Transverse colon (tissue), 3 donors: ENCODE data around the gene CMTM6.

ENCODE experiments used
- POLR2A ChIP-seq: fragments of 450-650 bp; IDR thresholded peaks from one replicate; pipeline ENCODE4 v1.6.1; 2016; ENCODE audit warnings: antibody characterized with exemption, mild to moderate bottlenecking, moderate library complexity
- TF ChIP-seq, protein P1 (sequence below), 5 experiments: fragments of 200-600 bp in 3 of 5; fragments of 450-650 bp in 2 of 5; sonication (generic) in 3 of 5; IDR thresholded peaks; 1 replicate in 2 of 5; 2 replicates in 3 of 5; pipeline ENCODE4 v1.5.1; 2016 to 2017; ENCODE audit warnings: antibody characterized with exemption in 5 of 5, inconsistent platforms in 3 of 5, mild to moderate bottlenecking in 2 of 5, moderate library complexity in 1 of 5

DNA sequence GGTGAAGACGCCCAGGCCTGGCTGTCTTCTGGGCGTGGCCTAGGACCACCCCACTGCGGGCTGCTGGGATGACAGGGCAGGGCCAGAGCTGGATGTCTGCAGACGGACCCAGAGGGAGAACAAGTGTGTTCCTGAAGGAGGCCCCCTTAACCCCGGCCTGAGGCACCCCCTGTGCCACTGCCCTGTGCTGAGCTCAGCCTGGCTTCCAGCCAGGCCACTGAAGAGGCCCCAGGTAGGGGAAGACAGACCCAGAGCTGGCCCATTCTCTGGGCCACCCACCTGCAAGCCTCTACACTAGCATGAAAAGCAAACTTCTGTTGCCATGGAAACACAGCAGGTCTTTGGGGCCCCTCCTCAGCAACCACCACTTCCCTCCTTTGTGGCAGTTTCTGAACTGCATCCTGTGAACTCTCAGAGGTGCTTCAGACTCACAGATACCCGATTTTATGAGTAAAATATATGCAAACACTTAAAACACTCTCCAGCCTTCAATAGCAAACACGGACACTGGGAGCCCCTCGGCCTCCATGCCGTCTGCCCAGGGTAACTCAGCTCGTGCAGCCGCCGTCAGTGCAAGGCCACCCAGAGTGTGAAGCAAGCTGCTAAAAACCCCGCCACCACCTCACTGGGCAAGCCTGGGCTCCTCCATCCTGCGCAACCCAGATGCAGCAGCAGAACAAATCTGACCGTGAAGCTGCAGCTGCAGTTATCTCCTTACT lies 42.5 kb downstream of the CMTM6 start:
- TF ChIP-seq, protein P1, sequence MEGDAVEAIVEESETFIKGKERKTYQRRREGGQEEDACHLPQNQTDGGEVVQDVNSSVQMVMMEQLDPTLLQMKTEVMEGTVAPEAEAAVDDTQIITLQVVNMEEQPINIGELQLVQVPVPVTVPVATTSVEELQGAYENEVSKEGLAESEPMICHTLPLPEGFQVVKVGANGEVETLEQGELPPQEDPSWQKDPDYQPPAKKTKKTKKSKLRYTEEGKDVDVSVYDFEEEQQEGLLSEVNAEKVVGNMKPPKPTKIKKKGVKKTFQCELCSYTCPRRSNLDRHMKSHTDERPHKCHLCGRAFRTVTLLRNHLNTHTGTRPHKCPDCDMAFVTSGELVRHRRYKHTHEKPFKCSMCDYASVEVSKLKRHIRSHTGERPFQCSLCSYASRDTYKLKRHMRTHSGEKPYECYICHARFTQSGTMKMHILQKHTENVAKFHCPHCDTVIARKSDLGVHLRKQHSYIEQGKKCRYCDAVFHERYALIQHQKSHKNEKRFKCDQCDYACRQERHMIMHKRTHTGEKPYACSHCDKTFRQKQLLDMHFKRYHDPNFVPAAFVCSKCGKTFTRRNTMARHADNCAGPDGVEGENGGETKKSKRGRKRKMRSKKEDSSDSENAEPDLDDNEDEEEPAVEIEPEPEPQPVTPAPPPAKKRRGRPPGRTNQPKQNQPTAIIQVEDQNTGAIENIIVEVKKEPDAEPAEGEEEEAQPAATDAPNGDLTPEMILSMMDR (IDR thresholded peaks at IDR 0.05) = no peak
- no peak for TF ChIP-seq POLR2A
